Liver (tissue), 9 donors: ENCODE results near the gene CFTR. TPM values are rescaled to one million over a fixed set of nuclear protein-coding genes. Genes with fewer than 3 reads are reported as not detected.
A peak's percentile ranks its signal among the peaks of the same experiment; 100 is the strongest.

ENCODE experiments used
- DNase-seq: peaks from one replicate; pipeline ENCODE4 v3.0.0-alpha.2; 2017; ENCODE audit warnings: low spot score
- H3K27ac ChIP-seq, 2 donors: one replicate each; pipeline ENCODE4 v1.7.0; 2013; ENCODE audit warnings: inconsistent platforms in 2 of 2, low read length in 2 of 2, control low read depth in 1 of 2, low read depth in 1 of 2, mild to moderate bottlenecking in 1 of 2
- H3K27me3 ChIP-seq, 4 donors: one replicate each; pipeline versions ENCODE4 v1.6.1 to v1.7.0; 2013; ENCODE audit warnings: low read length in 3 of 4, inconsistent platforms in 1 of 4, mild to moderate bottlenecking in 1 of 4, moderate library complexity in 1 of 4; ENCODE audit not compliant: control insufficient read depth in 4 of 4, insufficient read depth in 4 of 4
- H3K36me3 ChIP-seq, 4 donors: one replicate each; pipeline versions ENCODE4 v1.6.1 to v1.7.0; 2013; ENCODE audit warnings: low read length in 3 of 4, mild to moderate bottlenecking in 3 of 4, low read depth in 1 of 4, moderate library complexity in 1 of 4; ENCODE audit not compliant: control insufficient read depth in 4 of 4, insufficient read depth in 3 of 4
- H3K4me1 ChIP-seq, 4 donors: one replicate each; pipeline versions ENCODE4 v1.6.1 to v1.7.0; 2013; ENCODE audit warnings: low read length in 3 of 4, mild to moderate bottlenecking in 3 of 4, moderate library complexity in 1 of 4; ENCODE audit not compliant: control insufficient read depth in 4 of 4, insufficient read depth in 4 of 4
- H3K4me3 ChIP-seq, 3 donors: one replicate each; pipeline versions ENCODE4 v1.6.1 to v1.7.0; 2013; ENCODE audit warnings: low read length in 3 of 3, control low read depth in 1 of 3, low read depth in 1 of 3, mild to moderate bottlenecking in 1 of 3
- H3K9ac ChIP-seq, 2 donors: one replicate each; pipeline ENCODE4 v1.7.0; 2013; ENCODE audit warnings: low read length in 2 of 2, mild to moderate bottlenecking in 2 of 2, moderate library complexity in 2 of 2, control low read depth in 1 of 2, low read depth in 1 of 2
- H3K9me3 ChIP-seq, 4 donors: one replicate each; pipeline versions ENCODE4 v1.6.1 to v1.7.0; 2013; ENCODE audit warnings: low read length in 3 of 4; ENCODE audit not compliant: control insufficient read depth in 4 of 4
- EGR1 ChIP-seq, 2 donors: IDR thresholded peaks; 2 replicates each; pipeline ENCODE4 v1.6.1; 2016 to 2018; ENCODE audit warnings: antibody characterized with exemption in 2 of 2, low read depth in 2 of 2
- FOXA1 ChIP-seq: IDR thresholded peaks from 2 replicates; pipeline ENCODE4 v1.6.1; 2016; ENCODE audit warnings: antibody characterized with exemption
- FOXA2 ChIP-seq: IDR thresholded peaks from 2 replicates; pipeline ENCODE4 v1.6.1; 2016; ENCODE audit warnings: antibody characterized with exemption
- GABPA ChIP-seq, 2 donors: IDR thresholded peaks in 1 of 2; conservative IDR thresholded peaks in 1 of 2; 2 replicates each; pipeline ENCODE4 v1.6.1; 2016; ENCODE audit warnings: antibody characterized with exemption in 2 of 2, mild to moderate bottlenecking in 1 of 2, moderate library complexity in 1 of 2
- HNF4A ChIP-seq, 2 donors: conservative IDR thresholded peaks; 2 replicates each; pipeline ENCODE4 v1.6.1; 2016; ENCODE audit warnings: antibody characterized with exemption in 2 of 2, mild to moderate bottlenecking in 2 of 2
- HNF4G ChIP-seq: IDR thresholded peaks from 2 replicates; pipeline ENCODE4 v1.6.1; 2016; ENCODE audit warnings: antibody characterized with exemption
- JUND ChIP-seq, 2 donors: IDR thresholded peaks; 2 replicates each; pipeline ENCODE4 v1.6.1; 2016; ENCODE audit warnings: antibody characterized with exemption in 2 of 2
- NR2F2 ChIP-seq: IDR thresholded peaks from 2 replicates; pipeline ENCODE4 v1.6.1; 2016; ENCODE audit warnings: antibody characterized with exemption
- RAD21 ChIP-seq, 2 donors: IDR thresholded peaks; 2 replicates each; pipeline ENCODE4 v1.6.1; 2016; ENCODE audit warnings: antibody characterized with exemption in 2 of 2, mild to moderate bottlenecking in 2 of 2
- RXRA ChIP-seq, 2 donors: IDR thresholded peaks; 2 replicates each; pipeline ENCODE4 v1.6.1; 2017 to 2018; ENCODE audit warnings: antibody characterized with exemption in 2 of 2, mild to moderate bottlenecking in 1 of 2
- SP1 ChIP-seq: IDR thresholded peaks from 2 replicates; pipeline ENCODE4 v1.6.1; 2018; ENCODE audit warnings: antibody characterized with exemption, mild to moderate bottlenecking
- TAF1 ChIP-seq: conservative IDR thresholded peaks from 2 replicates; pipeline ENCODE4 v1.6.1; 2016; ENCODE audit warnings: antibody characterized with exemption, mild to moderate bottlenecking
- YY1 ChIP-seq: IDR thresholded peaks from 2 replicates; pipeline ENCODE4 v1.6.1; 2016; ENCODE audit warnings: antibody characterized with exemption, mild to moderate bottlenecking
- WGBS: extraction: QIAGEN DNeasy Blood & Tissue Kit; methylation state at CpG from one replicate; pipeline ENCODE4 v1.1.7; 2013; 5-methylcytosine and 5-hydroxymethylcytosine counted together
- polyA plus RNA-seq, 2 donors: library from polyadenylated mRNA; stranded (reverse) in 1 of 2; unstranded in 1 of 2; fragments of 200-250 nt in 1 of 2; fragments of >200 nt in 1 of 2; fragmentation: Nextera tagmentation in 1 of 2; extraction: Ambion mirVana in 1 of 2; gene quantifications; one replicate each; pipeline versions ENCODE4 v1.2.1 to v1.2.3, GENCODE V29; 2013 to 2015
- total RNA-seq, 2 donors: library from RNA; depleted of rRNA; stranded (reverse); fragments of >200 nt; gene quantifications; one replicate each; pipeline ENCODE4 v1.2.3, GENCODE V29; 2014
- TF ChIP-seq, protein P1 (sequence below): IDR thresholded peaks from 2 replicates; pipeline ENCODE4 v1.6.1; 2016; ENCODE audit warnings: antibody characterized with exemption
- TF ChIP-seq, protein P2 (sequence below): fragments of 150-350 bp; IDR thresholded peaks from 2 replicates; pipeline ENCODE4 v1.5.1; 2017; ENCODE audit warnings: improper control_type of control experiment, low read depth, low read length; ENCODE audit not compliant: missing input control
- TF ChIP-seq, protein P3 (sequence below): IDR thresholded peaks from 2 replicates; pipeline ENCODE4 v1.6.1; 2016; ENCODE audit warnings: antibody characterized with exemption, mild to moderate bottlenecking
- TF ChIP-seq, protein P4 (sequence below): IDR thresholded peaks from 2 replicates; pipeline ENCODE4 v1.6.1; 2016; ENCODE audit warnings: antibody characterized with exemption
- TF ChIP-seq, protein P5 (sequence below): IDR thresholded peaks from 2 replicates; pipeline ENCODE4 v1.6.1; 2016; ENCODE audit warnings: antibody characterized with exemption
- donor health status: healthy.
- donor health status: healthy.
- donor health status: healthy.
- donor health status: healthy.
- donor health status: healthy.

The CFTR gene
- total and polyA plus RNA-seq, 4 donors: 0.75 to 10.5 (median 1.3) TPM

DNA sequence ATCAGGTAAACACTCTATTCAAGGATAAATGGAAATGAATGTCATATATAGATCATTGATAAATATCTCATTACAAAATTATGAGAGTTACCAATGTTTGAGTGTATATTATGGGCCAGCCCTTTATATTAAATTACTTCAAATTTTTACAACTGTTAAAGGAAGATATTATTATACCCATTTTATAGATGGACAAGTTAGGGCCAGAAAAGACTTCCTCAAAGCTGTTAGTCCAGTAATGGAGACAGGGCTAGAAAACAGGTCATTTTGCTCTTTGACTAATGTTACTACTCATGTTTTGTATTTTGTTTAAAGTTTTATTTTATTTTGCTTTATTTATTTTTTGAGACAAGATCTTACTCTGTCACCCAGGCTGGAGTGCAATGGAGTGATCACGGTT, 101.6 kb downstream of the CFTR start:
- no peak overlapping the region for H3K27ac ChIP-seq
- TF ChIP-seq FOXA1: no peak
- no peak for TF ChIP-seq EGR1 (IDR thresholded peaks at IDR 0.05; ENCODE audit: low read depth in 2 of 2)
- TF ChIP-seq, protein P1, sequence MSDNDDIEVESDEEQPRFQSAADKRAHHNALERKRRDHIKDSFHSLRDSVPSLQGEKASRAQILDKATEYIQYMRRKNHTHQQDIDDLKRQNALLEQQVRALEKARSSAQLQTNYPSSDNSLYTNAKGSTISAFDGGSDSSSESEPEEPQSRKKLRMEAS: no peak
- no peak for TF ChIP-seq RXRA (IDR thresholded peaks at IDR 0.05)
- TF ChIP-seq SP1: no peak
- H3K9me3 ChIP-seq: no peaks in the 10 kb centered on the region
- 57% methylated on average over 1 of the region's 1 CpG for WGBS
- no peak for DNase-seq
- no peak overlapping the region for H3K9ac ChIP-seq
- H3K4me3 ChIP-seq: no peak overlapping the region
- H3K27me3 ChIP-seq: no peaks in the 10 kb centered on the region
- no peaks in the 10 kb centered on the region for H3K36me3 ChIP-seq
- H3K4me1 ChIP-seq: peaks cover 0 to 3% (median under 1%) of the 10 kb centered on the region in 4 donors

DNA sequence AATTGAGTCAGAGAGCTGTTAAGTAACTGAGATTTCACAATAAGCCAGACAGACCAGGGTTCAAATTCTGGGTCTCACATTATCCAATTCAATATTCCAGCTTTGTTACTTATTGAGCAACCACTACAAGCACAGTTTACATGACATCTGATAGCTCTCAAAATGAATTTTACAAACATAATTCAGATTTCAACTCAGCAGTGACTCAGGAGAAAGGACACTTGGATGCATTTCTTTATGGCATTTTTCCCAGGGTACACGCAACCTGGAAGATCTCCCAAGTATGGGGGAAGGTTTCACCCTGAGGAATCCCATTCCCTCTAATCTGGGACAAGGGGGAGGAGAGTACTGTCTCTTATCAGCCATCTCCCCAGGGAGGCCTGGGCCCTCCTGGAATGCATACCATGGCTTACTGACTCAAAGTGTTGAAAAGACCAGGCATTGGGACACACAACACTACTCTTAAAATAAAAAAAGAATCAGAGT, 102.4 kb downstream of the CFTR start:
- no peaks in the 10 kb centered on the region for H3K36me3 ChIP-seq
- no peaks in the 10 kb centered on the region for H3K27me3 ChIP-seq
- no peaks in the 10 kb centered on the region for H3K9me3 ChIP-seq
- no peak overlapping the region for H3K4me3 ChIP-seq
- WGBS: 34% methylated on average over 1 of the region's 1 CpG
- no peak overlapping the region for H3K9ac ChIP-seq
- DNase-seq: no peak
- TF ChIP-seq, protein P2, sequence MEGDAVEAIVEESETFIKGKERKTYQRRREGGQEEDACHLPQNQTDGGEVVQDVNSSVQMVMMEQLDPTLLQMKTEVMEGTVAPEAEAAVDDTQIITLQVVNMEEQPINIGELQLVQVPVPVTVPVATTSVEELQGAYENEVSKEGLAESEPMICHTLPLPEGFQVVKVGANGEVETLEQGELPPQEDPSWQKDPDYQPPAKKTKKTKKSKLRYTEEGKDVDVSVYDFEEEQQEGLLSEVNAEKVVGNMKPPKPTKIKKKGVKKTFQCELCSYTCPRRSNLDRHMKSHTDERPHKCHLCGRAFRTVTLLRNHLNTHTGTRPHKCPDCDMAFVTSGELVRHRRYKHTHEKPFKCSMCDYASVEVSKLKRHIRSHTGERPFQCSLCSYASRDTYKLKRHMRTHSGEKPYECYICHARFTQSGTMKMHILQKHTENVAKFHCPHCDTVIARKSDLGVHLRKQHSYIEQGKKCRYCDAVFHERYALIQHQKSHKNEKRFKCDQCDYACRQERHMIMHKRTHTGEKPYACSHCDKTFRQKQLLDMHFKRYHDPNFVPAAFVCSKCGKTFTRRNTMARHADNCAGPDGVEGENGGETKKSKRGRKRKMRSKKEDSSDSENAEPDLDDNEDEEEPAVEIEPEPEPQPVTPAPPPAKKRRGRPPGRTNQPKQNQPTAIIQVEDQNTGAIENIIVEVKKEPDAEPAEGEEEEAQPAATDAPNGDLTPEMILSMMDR: no peak
- no peak for TF ChIP-seq TAF1
- TF ChIP-seq SP1: no peak
- TF ChIP-seq RXRA (IDR thresholded peaks at IDR 0.05): peak in 1 of 2 donors; percentile 69
- TF ChIP-seq, protein P1: peak; percentile 27
- TF ChIP-seq JUND (IDR thresholded peaks at IDR 0.05): peak in 1 of 2 donors; percentile 59
- no peak for TF ChIP-seq YY1
- peak in 1 of 2 donors; percentile 11 for TF ChIP-seq EGR1 (IDR thresholded peaks at IDR 0.05; ENCODE audit: low read depth in 2 of 2)
- no peak for TF ChIP-seq HNF4G
- TF ChIP-seq FOXA2: peak; percentile 14
- TF ChIP-seq, protein P3, sequence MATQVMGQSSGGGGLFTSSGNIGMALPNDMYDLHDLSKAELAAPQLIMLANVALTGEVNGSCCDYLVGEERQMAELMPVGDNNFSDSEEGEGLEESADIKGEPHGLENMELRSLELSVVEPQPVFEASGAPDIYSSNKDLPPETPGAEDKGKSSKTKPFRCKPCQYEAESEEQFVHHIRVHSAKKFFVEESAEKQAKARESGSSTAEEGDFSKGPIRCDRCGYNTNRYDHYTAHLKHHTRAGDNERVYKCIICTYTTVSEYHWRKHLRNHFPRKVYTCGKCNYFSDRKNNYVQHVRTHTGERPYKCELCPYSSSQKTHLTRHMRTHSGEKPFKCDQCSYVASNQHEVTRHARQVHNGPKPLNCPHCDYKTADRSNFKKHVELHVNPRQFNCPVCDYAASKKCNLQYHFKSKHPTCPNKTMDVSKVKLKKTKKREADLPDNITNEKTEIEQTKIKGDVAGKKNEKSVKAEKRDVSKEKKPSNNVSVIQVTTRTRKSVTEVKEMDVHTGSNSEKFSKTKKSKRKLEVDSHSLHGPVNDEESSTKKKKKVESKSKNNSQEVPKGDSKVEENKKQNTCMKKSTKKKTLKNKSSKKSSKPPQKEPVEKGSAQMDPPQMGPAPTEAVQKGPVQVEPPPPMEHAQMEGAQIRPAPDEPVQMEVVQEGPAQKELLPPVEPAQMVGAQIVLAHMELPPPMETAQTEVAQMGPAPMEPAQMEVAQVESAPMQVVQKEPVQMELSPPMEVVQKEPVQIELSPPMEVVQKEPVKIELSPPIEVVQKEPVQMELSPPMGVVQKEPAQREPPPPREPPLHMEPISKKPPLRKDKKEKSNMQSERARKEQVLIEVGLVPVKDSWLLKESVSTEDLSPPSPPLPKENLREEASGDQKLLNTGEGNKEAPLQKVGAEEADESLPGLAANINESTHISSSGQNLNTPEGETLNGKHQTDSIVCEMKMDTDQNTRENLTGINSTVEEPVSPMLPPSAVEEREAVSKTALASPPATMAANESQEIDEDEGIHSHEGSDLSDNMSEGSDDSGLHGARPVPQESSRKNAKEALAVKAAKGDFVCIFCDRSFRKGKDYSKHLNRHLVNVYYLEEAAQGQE: no peak
- TF ChIP-seq, protein P4, sequence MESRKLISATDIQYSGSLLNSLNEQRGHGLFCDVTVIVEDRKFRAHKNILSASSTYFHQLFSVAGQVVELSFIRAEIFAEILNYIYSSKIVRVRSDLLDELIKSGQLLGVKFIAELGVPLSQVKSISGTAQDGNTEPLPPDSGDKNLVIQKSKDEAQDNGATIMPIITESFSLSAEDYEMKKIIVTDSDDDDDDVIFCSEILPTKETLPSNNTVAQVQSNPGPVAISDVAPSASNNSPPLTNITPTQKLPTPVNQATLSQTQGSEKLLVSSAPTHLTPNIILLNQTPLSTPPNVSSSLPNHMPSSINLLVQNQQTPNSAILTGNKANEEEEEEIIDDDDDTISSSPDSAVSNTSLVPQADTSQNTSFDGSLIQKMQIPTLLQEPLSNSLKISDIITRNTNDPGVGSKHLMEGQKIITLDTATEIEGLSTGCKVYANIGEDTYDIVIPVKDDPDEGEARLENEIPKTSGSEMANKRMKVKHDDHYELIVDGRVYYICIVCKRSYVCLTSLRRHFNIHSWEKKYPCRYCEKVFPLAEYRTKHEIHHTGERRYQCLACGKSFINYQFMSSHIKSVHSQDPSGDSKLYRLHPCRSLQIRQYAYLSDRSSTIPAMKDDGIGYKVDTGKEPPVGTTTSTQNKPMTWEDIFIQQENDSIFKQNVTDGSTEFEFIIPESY: peak; percentile 31
- TF ChIP-seq FOXA1: peak; percentile 15
- TF ChIP-seq, protein P5, sequence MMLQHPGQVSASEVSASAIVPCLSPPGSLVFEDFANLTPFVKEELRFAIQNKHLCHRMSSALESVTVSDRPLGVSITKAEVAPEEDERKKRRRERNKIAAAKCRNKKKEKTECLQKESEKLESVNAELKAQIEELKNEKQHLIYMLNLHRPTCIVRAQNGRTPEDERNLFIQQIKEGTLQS: no peak
- no peak for TF ChIP-seq GABPA (IDR thresholded peaks at IDR 0.05 in 1 of 2, conservative IDR thresholded peaks at IDR 0.05 in 1 of 2)
- no peak for TF ChIP-seq RAD21 (IDR thresholded peaks at IDR 0.05)
- TF ChIP-seq NR2F2: no peak
- peak; percentile 25 to 86 for TF ChIP-seq HNF4A (conservative IDR thresholded peaks at IDR 0.05)
- H3K4me1 ChIP-seq: peaks cover 0 to 3% (median under 1%) of the 10 kb centered on the region in 4 donors
- H3K27ac ChIP-seq: peak overlapping the region in 1 of 2 donors; percentile 43
